Upper lobe of left lung (tissue), 4 donors: ENCODE measurements around the gene DLG3.

ENCODE experiments used
- CTCF ChIP-seq, 6 experiments: fragments of 450-650 bp in 4 of 6; fragments of 200-600 bp in 2 of 6; sonication (generic) in 2 of 6; IDR thresholded peaks; one replicate each; pipeline ENCODE4 v1.5.1; 2016 to 2019; ENCODE audit warnings: antibody characterized with exemption in 6 of 6
- EP300 ChIP-seq, 4 donors: sonication (generic); formaldehyde crosslinking; IDR thresholded peaks; one replicate each; pipeline ENCODE4 v1.5.1; 2017; ENCODE audit warnings: antibody characterized with exemption in 4 of 4, control low read depth in 2 of 4
- POLR2A ChIP-seq, 4 donors: fragments of 450-650 bp; IDR thresholded peaks; one replicate each; pipeline ENCODE4 v1.5.1; 2016 to 2017; ENCODE audit warnings: antibody characterized with exemption in 4 of 4, mild to moderate bottlenecking in 2 of 4
- POLR2AphosphoS5 ChIP-seq, 2 donors: sonication (generic); formaldehyde crosslinking; IDR thresholded peaks; one replicate each; pipeline ENCODE4 v1.5.1; 2017; ENCODE audit warnings: antibody characterized with exemption in 2 of 2

DNA sequence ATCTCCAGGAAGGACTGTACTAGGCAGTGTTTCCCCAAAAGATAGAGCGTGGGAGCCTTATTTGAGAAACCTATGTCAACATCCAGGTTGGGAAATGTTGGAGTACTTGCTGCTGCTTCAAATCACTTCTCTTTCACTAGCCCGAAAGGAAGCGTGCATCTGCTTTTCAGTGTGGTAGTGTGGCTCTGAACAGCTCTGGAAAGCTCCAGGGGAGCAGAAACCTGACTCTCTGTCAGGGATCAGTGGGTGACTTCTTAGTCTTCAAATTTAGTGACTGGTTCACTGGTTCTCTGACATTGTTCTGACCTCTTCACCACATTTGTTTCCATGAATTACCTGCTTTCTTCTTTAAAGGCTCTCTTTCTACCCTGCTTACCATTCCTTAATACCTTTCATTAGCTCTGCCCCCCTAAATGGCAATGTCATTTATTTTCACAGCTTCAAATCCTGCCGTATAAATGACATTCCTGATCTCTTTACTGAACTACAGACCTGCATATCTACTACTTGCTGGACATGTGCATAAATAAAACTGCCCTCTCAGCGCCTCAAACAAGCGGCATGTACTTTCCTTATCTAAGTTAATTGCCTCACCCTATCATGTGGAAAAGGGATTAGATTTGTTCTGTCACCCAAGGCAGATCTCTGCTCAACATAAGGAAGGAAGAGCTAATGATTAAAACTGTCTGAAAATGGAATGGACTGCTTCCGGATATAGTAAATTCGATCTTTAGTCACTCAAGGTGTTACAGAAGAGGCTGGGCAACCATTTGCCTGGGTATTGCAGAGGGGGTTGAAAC lies 37.0 kb downstream of the DLG3 start:
- no peak for TF ChIP-seq POLR2AphosphoS5 (IDR thresholded peaks at IDR 0.05)
- TF ChIP-seq CTCF (IDR thresholded peaks at IDR 0.05) = no peak
- no peak for TF ChIP-seq POLR2A (IDR thresholded peaks at IDR 0.05)
- TF ChIP-seq EP300 (IDR thresholded peaks at IDR 0.05) = no peak
